ENCODE measurements around the gene ODR4.
"Not testable (repeated sequence)": the region's sequence is repeated elsewhere in the genome, so short reads cannot be mapped to it uniquely, and the experiment has no call there.

Gene ODR4

DNA sequence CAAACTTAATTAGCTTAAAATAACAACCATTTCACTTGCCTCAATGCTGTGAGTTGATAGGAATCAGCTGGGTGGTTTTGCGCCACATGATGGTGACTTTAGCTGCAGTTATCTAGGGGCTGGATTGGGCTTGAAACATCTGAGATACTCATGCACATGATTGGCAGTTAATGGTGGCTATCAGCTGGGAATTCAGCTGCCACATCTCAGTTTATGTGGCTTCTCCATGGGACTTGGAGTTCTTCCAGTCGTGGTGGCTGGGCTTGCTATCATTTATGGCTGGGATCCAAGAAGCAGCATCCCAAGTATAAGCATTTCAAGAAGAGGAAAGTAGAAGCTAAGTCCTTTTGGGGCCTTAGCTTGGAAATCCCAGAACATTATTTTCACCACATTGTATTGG is 48.9 kb downstream of the ODR4 start:
- no peaks in the 10 kb centered on the region for H3K27me3 ChIP-seq (ENCODE audit: low read depth, low read length)
- H3K27ac ChIP-seq (ENCODE audit: low read length), result no peak overlapping the region
- H3K36me3 ChIP-seq (ENCODE audit: control insufficient read depth in 1 of 2, insufficient read depth in 2 of 2, low read length in 2 of 2), result peaks cover 3 to 6% of the 10 kb centered on the region in 2 donors
- no peak overlapping the region for H3K4me3 ChIP-seq (ENCODE audit: low read depth in 1 of 2, low read length in 2 of 2)
- H3K9me3 ChIP-seq (ENCODE audit: control insufficient read depth in 1 of 2, low read length in 2 of 2), result no peaks in the 10 kb centered on the region
- H3K4me1 ChIP-seq (ENCODE audit: control insufficient read depth in 1 of 2, insufficient read depth in 2 of 2, low read length in 2 of 2), result no peaks in the 10 kb centered on the region

GRCh38 chr1:186426118-186426517 is 50.5 kb downstream of the ODR4 start:
- H3K4me3 ChIP-seq (ENCODE audit: low read depth in 1 of 2, low read length in 2 of 2), result no peak overlapping the region
- no peaks in the 10 kb centered on the region for H3K27me3 ChIP-seq (ENCODE audit: low read depth, low read length)
- no peaks in the 10 kb centered on the region for H3K4me1 ChIP-seq (ENCODE audit: control insufficient read depth in 1 of 2, insufficient read depth in 2 of 2, low read length in 2 of 2)
- H3K27ac ChIP-seq (ENCODE audit: low read length), result no peak overlapping the region
- peaks cover 0 to 6% of the 10 kb centered on the region in 2 donors for H3K36me3 ChIP-seq (ENCODE audit: control insufficient read depth in 1 of 2, insufficient read depth in 2 of 2, low read length in 2 of 2)
- H3K9me3 ChIP-seq (ENCODE audit: control insufficient read depth in 1 of 2, low read length in 2 of 2), result no peaks in the 10 kb centered on the region

- Histone ChIP-seq H3K4me1 (ENCODE audit: control insufficient read depth in 1 of 2, insufficient read depth in 2 of 2, low read length in 2 of 2) (no peaks in the 10 kb centered on the region), H3K4me3 (ENCODE audit: low read depth in 1 of 2, low read length in 2 of 2) (no peak overlapping the region), H3K36me3 (ENCODE audit: control insufficient read depth in 1 of 2, insufficient read depth in 2 of 2, low read length in 2 of 2) (peaks cover 0 to 6% of the 10 kb centered on the region in 2 donors), H3K27ac (ENCODE audit: low read length) (no peak overlapping the region), H3K27me3 (ENCODE audit: low read depth, low read length) (no peaks in the 10 kb centered on the region), H3K9me3 (ENCODE audit: control insufficient read depth in 1 of 2, low read length in 2 of 2) (no peaks in the 10 kb centered on the region)
Measured at GRCh38 chr1:186429017-186429416, 53.4 kb downstream of the ODR4 start.

GRCh38 chr1:186435336-186435735 is 59.7 kb downstream of the ODR4 start:
- no peaks in the 10 kb centered on the region for H3K9me3 ChIP-seq (ENCODE audit: control insufficient read depth in 1 of 2, low read length in 2 of 2)
- H3K27ac ChIP-seq (ENCODE audit: low read length), result no peak overlapping the region
- no peak overlapping the region for H3K4me3 ChIP-seq (ENCODE audit: low read depth in 1 of 2, low read length in 2 of 2)
- H3K4me1 ChIP-seq (ENCODE audit: control insufficient read depth in 1 of 2, insufficient read depth in 2 of 2, low read length in 2 of 2), result peaks cover 0 to 1% of the 10 kb centered on the region in 2 donors
- H3K36me3 ChIP-seq (ENCODE audit: control insufficient read depth in 1 of 2, insufficient read depth in 2 of 2, low read length in 2 of 2), result no peaks in the 10 kb centered on the region
- H3K27me3 ChIP-seq (ENCODE audit: low read depth, low read length), result no peaks in the 10 kb centered on the region

GRCh38 chr1:186438567-186438966 is 62.9 kb downstream of the ODR4 start:
- Histone ChIP-seq H3K27ac (ENCODE audit: low read length) (no peak overlapping the region), H3K36me3 (ENCODE audit: control insufficient read depth in 1 of 2, insufficient read depth in 2 of 2, low read length in 2 of 2) (no peaks in the 10 kb centered on the region), H3K9me3 (ENCODE audit: control insufficient read depth in 1 of 2, low read length in 2 of 2) (no peaks in the 10 kb centered on the region), H3K4me3 (ENCODE audit: low read depth in 1 of 2, low read length in 2 of 2) (no peak overlapping the region), H3K27me3 (ENCODE audit: low read depth, low read length) (no peaks in the 10 kb centered on the region), H3K4me1 (ENCODE audit: control insufficient read depth in 1 of 2, insufficient read depth in 2 of 2, low read length in 2 of 2) (peaks cover 0 to 10% of the 10 kb centered on the region in 2 donors)

GRCh38 chr1:186440584-186440983 is 64.9 kb downstream of the ODR4 start:
- Histone ChIP-seq H3K27ac (ENCODE audit: low read length) (no peak overlapping the region), H3K4me1 (ENCODE audit: control insufficient read depth in 1 of 2, insufficient read depth in 2 of 2, low read length in 2 of 2) (peaks cover 0 to 10% of the 10 kb centered on the region in 2 donors), H3K36me3 (ENCODE audit: control insufficient read depth in 1 of 2, insufficient read depth in 2 of 2, low read length in 2 of 2) (no peaks in the 10 kb centered on the region), H3K27me3 (ENCODE audit: low read depth, low read length) (no peaks in the 10 kb centered on the region), H3K9me3 (ENCODE audit: control insufficient read depth in 1 of 2, low read length in 2 of 2) (no peaks in the 10 kb centered on the region), H3K4me3 (ENCODE audit: low read depth in 1 of 2, low read length in 2 of 2) (no peak overlapping the region)

GRCh38 chr1:186442651-186443375 is 67.2 kb downstream of the ODR4 start:
- no peaks in the 10 kb centered on the region for H3K9me3 ChIP-seq (ENCODE audit: control insufficient read depth in 1 of 2, low read length in 2 of 2)
- H3K4me1 ChIP-seq (ENCODE audit: control insufficient read depth in 1 of 2, insufficient read depth in 2 of 2, low read length in 2 of 2), result peaks cover 0 to 10% of the 10 kb centered on the region in 2 donors
- H3K27me3 ChIP-seq (ENCODE audit: low read depth, low read length), result no peaks in the 10 kb centered on the region
- no peak overlapping the region for H3K27ac ChIP-seq (ENCODE audit: low read length)
- no peaks in the 10 kb centered on the region for H3K36me3 ChIP-seq (ENCODE audit: control insufficient read depth in 1 of 2, insufficient read depth in 2 of 2, low read length in 2 of 2)
- H3K4me3 ChIP-seq (ENCODE audit: low read depth in 1 of 2, low read length in 2 of 2), result no peak overlapping the region

DNA sequence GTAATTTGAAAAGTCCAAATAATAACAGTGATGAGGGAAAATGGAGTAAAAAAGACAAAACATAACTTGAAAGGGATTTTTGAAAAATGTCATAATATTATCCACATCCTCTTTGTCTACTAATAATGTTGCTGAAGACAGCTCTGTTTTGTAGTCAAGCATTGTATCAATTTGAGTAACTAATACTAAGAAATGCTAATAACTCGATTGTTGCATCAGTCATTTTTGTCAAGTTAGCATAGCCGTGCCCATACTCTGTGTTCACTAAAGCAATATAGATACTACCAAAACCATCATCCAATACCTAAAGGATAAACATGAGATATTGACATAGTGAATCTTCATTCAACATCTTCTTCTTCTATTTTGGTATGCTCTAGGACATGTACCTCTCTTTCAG is 68.0 kb downstream of the ODR4 start:
- Histone ChIP-seq H3K27ac (ENCODE audit: low read length) (no peak overlapping the region), H3K27me3 (ENCODE audit: low read depth, low read length) (no peaks in the 10 kb centered on the region), H3K36me3 (ENCODE audit: control insufficient read depth in 1 of 2, insufficient read depth in 2 of 2, low read length in 2 of 2) (no peaks in the 10 kb centered on the region), H3K4me1 (ENCODE audit: control insufficient read depth in 1 of 2, insufficient read depth in 2 of 2, low read length in 2 of 2) (peaks cover 0 to 10% of the 10 kb centered on the region in 2 donors), H3K4me3 (ENCODE audit: low read depth in 1 of 2, low read length in 2 of 2) (no peak overlapping the region), H3K9me3 (ENCODE audit: control insufficient read depth in 1 of 2, low read length in 2 of 2) (no peaks in the 10 kb centered on the region)

GRCh38 chr1:186446152-186446551 is 70.5 kb downstream of the ODR4 start:
- Histone ChIP-seq H3K27ac (ENCODE audit: low read length) (no peak overlapping the region), H3K36me3 (ENCODE audit: control insufficient read depth in 1 of 2, insufficient read depth in 2 of 2, low read length in 2 of 2) (no peaks in the 10 kb centered on the region), H3K9me3 (ENCODE audit: control insufficient read depth in 1 of 2, low read length in 2 of 2) (no peaks in the 10 kb centered on the region), H3K4me3 (ENCODE audit: low read depth in 1 of 2, low read length in 2 of 2) (no peak overlapping the region), H3K27me3 (ENCODE audit: low read depth, low read length) (no peaks in the 10 kb centered on the region), H3K4me1 (ENCODE audit: control insufficient read depth in 1 of 2, insufficient read depth in 2 of 2, low read length in 2 of 2) (peaks cover 0 to 3% of the 10 kb centered on the region in 2 donors)

DNA sequence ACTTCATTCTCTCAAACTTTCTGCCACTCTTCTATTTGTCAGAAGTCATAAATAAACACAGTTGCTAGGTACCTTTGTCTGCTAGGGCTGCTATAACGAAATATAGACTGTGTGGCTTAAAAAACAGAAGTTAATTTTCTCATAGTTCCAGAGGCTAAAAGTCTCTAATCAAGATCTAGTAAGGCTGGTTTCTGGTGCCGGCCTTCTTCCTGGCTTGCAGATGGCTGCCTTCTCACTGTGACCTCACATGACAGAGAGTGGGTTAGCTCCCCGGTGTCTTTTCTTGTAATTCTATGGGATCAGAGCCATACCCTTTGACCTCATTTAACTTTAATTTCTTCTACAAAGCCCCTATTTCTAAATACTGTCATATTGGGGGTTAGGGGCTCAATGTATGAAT is 79.3 kb downstream of the ODR4 start:
- Histone ChIP-seq H3K4me1 (ENCODE audit: control insufficient read depth in 1 of 2, insufficient read depth in 2 of 2, low read length in 2 of 2) (peaks cover 0 to 3% of the 10 kb centered on the region in 2 donors), H3K27me3 (ENCODE audit: low read depth, low read length) (no peaks in the 10 kb centered on the region), H3K4me3 (ENCODE audit: low read depth in 1 of 2, low read length in 2 of 2) (no peak overlapping the region), H3K36me3 (ENCODE audit: control insufficient read depth in 1 of 2, insufficient read depth in 2 of 2, low read length in 2 of 2) (no peaks in the 10 kb centered on the region), H3K9me3 (ENCODE audit: control insufficient read depth in 1 of 2, low read length in 2 of 2) (no peaks in the 10 kb centered on the region), H3K27ac (ENCODE audit: low read length) (no peak overlapping the region)

DNA sequence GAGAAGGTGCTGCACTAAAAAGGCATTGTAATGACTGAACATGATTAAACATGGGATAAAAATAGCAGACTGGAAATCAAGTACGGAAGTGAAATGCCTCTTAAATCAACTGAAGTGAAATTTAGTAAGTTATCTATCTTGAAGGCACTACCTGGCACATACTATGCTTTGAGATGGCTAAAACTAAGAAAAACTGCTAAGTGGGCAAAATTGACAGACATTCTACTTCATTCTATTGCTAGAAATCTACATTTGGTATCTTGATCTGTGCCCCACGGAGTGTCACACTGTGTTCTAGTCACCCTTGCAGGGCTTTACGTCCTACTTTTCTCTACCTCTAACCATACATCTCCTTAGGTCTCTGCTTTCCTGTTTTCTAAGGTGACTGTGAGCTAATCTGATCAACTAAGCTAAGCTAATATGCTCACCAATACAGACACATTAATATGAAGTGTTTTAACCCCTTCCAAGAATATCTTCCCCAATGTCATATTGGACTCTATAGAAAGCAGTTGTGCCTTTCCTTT is 81.2 kb downstream of the ODR4 start:
- Histone ChIP-seq H3K4me3 (ENCODE audit: low read depth in 1 of 2, low read length in 2 of 2) (no peak overlapping the region), H3K9me3 (ENCODE audit: control insufficient read depth in 1 of 2, low read length in 2 of 2) (no peaks in the 10 kb centered on the region), H3K4me1 (ENCODE audit: control insufficient read depth in 1 of 2, insufficient read depth in 2 of 2, low read length in 2 of 2) (peaks cover 0 to 3% of the 10 kb centered on the region in 2 donors), H3K36me3 (ENCODE audit: control insufficient read depth in 1 of 2, insufficient read depth in 2 of 2, low read length in 2 of 2) (no peaks in the 10 kb centered on the region), H3K27ac (ENCODE audit: low read length) (no peak overlapping the region), H3K27me3 (ENCODE audit: low read depth, low read length) (no peaks in the 10 kb centered on the region)

DNA sequence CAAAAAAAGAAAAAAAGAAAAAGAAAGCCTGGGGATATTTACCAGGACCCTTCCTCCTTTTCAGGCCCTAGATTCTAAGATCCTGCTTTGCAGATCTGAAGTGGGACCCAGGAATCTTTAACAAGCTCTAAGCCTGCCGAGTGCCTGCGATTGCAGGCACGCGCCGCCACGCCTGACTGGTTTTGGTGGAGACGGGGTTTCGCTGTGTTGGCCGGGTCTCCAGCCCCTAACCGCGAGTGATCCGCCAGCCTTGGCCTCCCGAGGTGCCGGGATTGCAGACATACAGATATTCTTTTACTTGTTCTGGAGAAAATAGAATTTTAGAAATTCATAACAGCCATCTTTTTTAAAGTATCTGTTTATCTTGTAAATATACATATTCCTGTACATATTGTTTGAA is 83.5 kb downstream of the ODR4 start:
- not testable (repeated sequence) for H3K27me3 ChIP-seq (ENCODE audit: low read depth, low read length); H3K4me1 ChIP-seq (ENCODE audit: control insufficient read depth in 1 of 2, insufficient read depth in 2 of 2, low read length in 2 of 2); H3K36me3 ChIP-seq (ENCODE audit: control insufficient read depth in 1 of 2, insufficient read depth in 2 of 2, low read length in 2 of 2); H3K9me3 ChIP-seq (ENCODE audit: control insufficient read depth in 1 of 2, low read length in 2 of 2); H3K4me3 ChIP-seq (ENCODE audit: low read depth in 1 of 2, low read length in 2 of 2); H3K27ac ChIP-seq (ENCODE audit: low read length)

Measured in muscle layer of duodenum (tissue), 2 donors.